Upper lobe of right lung (tissue), 1 donor: ENCODE measurements around the gene RPUSD4. TPM values are rescaled to one million over a fixed set of nuclear protein-coding genes. Genes with fewer than 3 reads are reported as not detected.
A peak's percentile ranks its signal among the peaks of the same experiment; 100 is the strongest.

Experiments
- ATAC-seq: fragments of 200-7000 bp; cut with Tn5 transposase; one replicate; pipeline ENCODE4 v1.9.1; 2020; ENCODE audit warnings: mild to moderate bottlenecking, moderate library complexity
- DNase-seq: peaks from one replicate; pipeline ENCODE4 v3.0.0-alpha.2; 2020
- H3K27ac ChIP-seq: fragments of 200-600 bp; one replicate; pipeline ENCODE4 v1.8.0; 2022
- H3K27me3 ChIP-seq: fragments of 200-600 bp; one replicate; pipeline ENCODE4 v1.8.0; 2022; ENCODE audit warnings: mild to moderate bottlenecking
- H3K36me3 ChIP-seq: fragments of 200-600 bp; one replicate; pipeline ENCODE4 v1.8.0; 2022
- H3K4me1 ChIP-seq: fragments of 200-600 bp; one replicate; pipeline ENCODE4 v1.8.0; 2022
- H3K4me3 ChIP-seq: fragments of 200-600 bp; one replicate; pipeline ENCODE4 v1.8.0; 2022; ENCODE audit warnings: mild to moderate bottlenecking
- H3K9me3 ChIP-seq: fragments of 200-600 bp; one replicate; pipeline ENCODE4 v1.8.0; 2022
- CTCF ChIP-seq: fragments of 200-600 bp; IDR thresholded peaks from one replicate; pipeline ENCODE4 v1.8.0; 2022; ENCODE audit warnings: antibody characterized with exemption
- intact Hi-C: fragments of 100-400 bp; cut with DNase I; formaldehyde crosslinking; loops from one replicate; pipeline ENCODE4 v1.11.0; 2022
- total RNA-seq: library from RNA; stranded (reverse); fragmentation: NEBNext Ultra II Directional; extraction: Animal tissue kit (Norgen Biotek cat#: 25700); gene quantifications from one replicate; pipeline ENCODE4 v1.2.1, GENCODE V29; 2021
- donor health status: DM: no; HTN: yes; CAD: no; lungs with severe emphysema.

The RPUSD4 gene
- total RNA-seq, 1 donor from 2014 or later = 21.6 TPM

- no peak for TF ChIP-seq CTCF
- intact Hi-C loops = no loop called here
Observed at GRCh38 chr11:126210871-126211235, 597 bp downstream of the RPUSD4 start.

GRCh38 chr11:126207896-126208295, 3.6 kb downstream of the RPUSD4 start:
- H3K36me3 ChIP-seq = peaks cover 55% of the 10 kb centered on the region
- DNase-seq = no peak
- intact Hi-C loops = no loop called here
- H3K4me3 ChIP-seq = no peak overlapping the region
- H3K27me3 ChIP-seq = no peaks in the 10 kb centered on the region
- no peak overlapping the region for H3K27ac ChIP-seq
- TF ChIP-seq CTCF = no peak
- H3K4me1 ChIP-seq = peaks cover 5% of the 10 kb centered on the region
- H3K9me3 ChIP-seq = no peaks in the 10 kb centered on the region
- no peak for ATAC-seq

More at GRCh38 chr11:126210871-126211235, 597 bp downstream of the RPUSD4 start:
- no peak for DNase-seq
- Histone ChIP-seq H3K36me3 (peaks cover 26% of the 10 kb centered on the region), H3K27ac (peak overlapping the region; percentile 82), H3K4me1 (peaks cover 10% of the 10 kb centered on the region), H3K27me3 (no peaks in the 10 kb centered on the region), H3K4me3 (peak overlapping the region; percentile 76), H3K9me3 (no peaks in the 10 kb centered on the region)
- no peak for ATAC-seq

GRCh38 chr11:126205359-126205758, 6.1 kb downstream of the RPUSD4 start:
- Histone ChIP-seq H3K4me3 (no peak overlapping the region), H3K36me3 (peaks cover 79% of the 10 kb centered on the region), H3K27me3 (no peaks in the 10 kb centered on the region), H3K9me3 (no peaks in the 10 kb centered on the region), H3K27ac (no peak overlapping the region), H3K4me1 (no peaks in the 10 kb centered on the region)
- DNase-seq = no peak
- ATAC-seq = no peak
- no peak for TF ChIP-seq CTCF
- intact Hi-C loops = no loop called here

- TF ChIP-seq CTCF = no peak
- no peak overlapping the region for H3K4me3 ChIP-seq
- DNase-seq (no peak), ATAC-seq (no peak)
- intact Hi-C loops = no loop called here
- H3K36me3 ChIP-seq = peaks cover 86% of the 10 kb centered on the region
- H3K27me3 ChIP-seq = no peaks in the 10 kb centered on the region
- no peak overlapping the region for H3K27ac ChIP-seq
- H3K9me3 ChIP-seq = no peaks in the 10 kb centered on the region
- no peaks in the 10 kb centered on the region for H3K4me1 ChIP-seq
Observed at GRCh38 chr11:126202646-126203359, 8.6 kb downstream of the RPUSD4 start.

- ATAC-seq = no peak
- Histone ChIP-seq H3K36me3 (peaks cover 76% of the 10 kb centered on the region), H3K4me1 (no peaks in the 10 kb centered on the region), H3K9me3 (no peaks in the 10 kb centered on the region), H3K27ac (no peak overlapping the region), H3K27me3 (no peaks in the 10 kb centered on the region), H3K4me3 (no peak overlapping the region)
- DNase-seq = no peak
- TF ChIP-seq CTCF = no peak
- intact Hi-C loops = no loop called here
Observed at GRCh38 chr11:126198648-126199047, 12.8 kb downstream of the RPUSD4 start.
